GM19239 (cell line): ENCODE results near the gene FAM217A.
"Not testable (repeated sequence)": the region's sequence is repeated elsewhere in the genome, so short reads cannot be mapped to it uniquely, and the experiment has no call there.

Source experiments
- DNase-seq: peaks from one replicate; pipeline ENCODE4 v3.0.0; 2011; ENCODE audit warnings: low spot score; ENCODE audit not compliant: insufficient read length
- FAIRE-seq: peaks from 2 replicates; lab custom pipeline; 2011; peaks lifted over from hg19 to GRCh38; lab: Jason Lieb, UNC

Gene FAM217A

GRCh38 chr6:4090043-4090442, 11.1 kb upstream of the FAM217A start:
- DNase-seq, FAIRE-seq: not testable (repeated sequence)

GRCh38 chr6:4088704-4089103, 9.8 kb upstream of the FAM217A start:
- FAIRE-seq (no peak), DNase-seq (no peak)

GRCh38 chr6:4085332-4085700, 6.4 kb upstream of the FAM217A start:
- no peak for FAIRE-seq

GRCh38 chr6:4084444-4085331, 5.8 kb upstream of the FAM217A start:
- FAIRE-seq (peak; percentile 53), DNase-seq (no peak)

More at GRCh38 chr6:4085332-4085700, 6.4 kb upstream of the FAM217A start:
- DNase-seq: no peak

- FAIRE-seq (no peak), DNase-seq (no peak)
These were observed 4.3 kb downstream of the FAM217A start for GRCh38 chr6:4074478-4075235.

- DNase-seq (no peak), FAIRE-seq (no peak)
These were observed 7.6 kb downstream of the FAM217A start for GRCh38 chr6:4071330-4071729.

GRCh38 chr6:4069199-4069598, 9.7 kb downstream of the FAM217A start:
- FAIRE-seq (no peak), DNase-seq (no peak)

- FAIRE-seq (peak; percentile 48), DNase-seq (no peak)
These were observed 11.3 kb downstream of the FAM217A start for GRCh38 chr6:4067673-4068072.

GRCh38 chr6:4066029-4066755, 12.7 kb downstream of the FAM217A start:
- no peak for FAIRE-seq
- no peak for DNase-seq

- DNase-seq (no peak), FAIRE-seq (no peak)
These were observed 19.7 kb downstream of the FAM217A start for GRCh38 chr6:4059115-4059777.

- DNase-seq (no peak), FAIRE-seq (no peak)
These were observed 21.9 kb downstream of the FAM217A start for GRCh38 chr6:4057036-4057435.

- DNase-seq (no peak), FAIRE-seq (no peak)
These were observed 23.4 kb downstream of the FAM217A start for GRCh38 chr6:4055420-4056041.

GRCh38 chr6:4049246-4049645, 29.7 kb downstream of the FAM217A start:
- FAIRE-seq: no peak
- DNase-seq: no peak

GRCh38 chr6:4041480-4041879, 37.5 kb downstream of the FAM217A start:
- FAIRE-seq: no peak
- DNase-seq: no peak

GRCh38 chr6:4039348-4039747, 39.6 kb downstream of the FAM217A start:
- DNase-seq: no peak
- no peak for FAIRE-seq

GRCh38 chr6:4036581-4036980, 42.4 kb downstream of the FAM217A start:
- DNase-seq (no peak), FAIRE-seq (no peak)

- FAIRE-seq: no peak
- no peak for DNase-seq
These were observed 46.5 kb downstream of the FAM217A start for GRCh38 chr6:4032475-4032874.

GRCh38 chr6:4031442-4031841, 47.5 kb downstream of the FAM217A start:
- FAIRE-seq (no peak), DNase-seq (no peak)

- no peak for FAIRE-seq
These were observed 48.3 kb downstream of the FAM217A start for GRCh38 chr6:4030669-4031068.

GRCh38 chr6:4029687-4030086, 49.2 kb downstream of the FAM217A start:
- FAIRE-seq: no peak
- no peak for DNase-seq

More at GRCh38 chr6:4030669-4031068, 48.3 kb downstream of the FAM217A start:
- DNase-seq: no peak
